GM21737 (cell line): Measurements from ENCODE around the gene LOXL1.

Source experiments
- ATAC-seq: cut with Tn5 transposase; IDR thresholded peaks from one replicate; pipeline ENCODE4 v1.9.1; 2021; ENCODE audit warnings: mild to moderate bottlenecking, moderate library complexity; ENCODE audit not compliant: unreplicated experiment

Gene LOXL1

DNA sequence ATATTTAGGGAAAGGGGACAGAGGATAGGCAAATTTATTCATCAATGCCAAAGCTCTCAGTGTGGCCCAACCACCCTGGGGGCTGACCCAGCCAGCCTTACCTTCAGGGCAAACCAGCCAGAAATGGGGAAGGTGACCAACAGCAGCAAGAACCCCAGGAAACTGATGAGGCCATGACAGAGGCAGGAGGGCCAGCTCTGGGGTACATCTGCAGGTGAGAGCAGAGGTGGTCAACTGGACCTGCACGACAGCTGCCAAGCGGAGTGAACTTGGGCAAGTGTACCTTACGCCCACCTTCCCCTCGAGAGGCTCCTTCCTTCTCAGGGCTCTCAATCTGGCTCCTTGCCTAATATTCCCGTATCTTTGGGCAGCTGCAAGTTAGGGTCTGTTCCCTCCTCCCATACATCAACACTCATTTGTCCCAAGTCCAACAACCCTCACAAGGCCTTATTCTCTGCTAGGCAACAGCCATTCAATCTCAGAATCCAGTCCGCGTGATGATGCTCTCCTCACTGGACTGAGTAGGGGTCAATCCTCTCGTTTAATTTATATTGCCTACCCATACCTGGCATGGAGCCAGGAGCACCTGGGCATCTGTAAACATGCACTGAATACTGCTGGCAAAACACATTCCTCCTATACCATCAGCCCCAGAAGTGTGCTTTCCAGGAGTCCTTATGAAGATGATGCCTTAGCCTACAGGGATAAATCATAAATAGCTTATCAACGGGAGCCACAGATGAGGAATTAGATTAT is 64.2 kb downstream of the LOXL1 start:
- no peak for ATAC-seq

DNA sequence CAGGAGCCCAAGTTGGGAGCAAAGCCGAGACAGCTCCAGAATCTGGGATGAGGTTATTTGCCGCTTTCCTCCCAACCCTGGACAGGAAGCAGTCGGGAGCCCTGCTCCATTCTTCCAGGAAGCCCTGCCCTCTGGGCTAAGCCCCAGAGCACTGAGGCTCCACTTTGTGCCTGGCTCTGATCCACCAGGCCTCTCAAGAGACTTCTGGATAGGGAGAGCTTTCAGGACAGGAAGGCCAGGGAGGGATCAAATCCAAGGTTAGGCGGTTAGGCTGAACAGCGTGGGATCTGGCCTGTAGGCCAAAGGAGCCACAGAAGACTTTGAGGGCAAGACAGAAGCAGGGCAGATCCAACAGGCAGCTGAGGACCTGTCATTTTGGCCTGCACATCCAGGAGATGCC is 65.0 kb downstream of the LOXL1 start:
- ATAC-seq = no peak

DNA sequence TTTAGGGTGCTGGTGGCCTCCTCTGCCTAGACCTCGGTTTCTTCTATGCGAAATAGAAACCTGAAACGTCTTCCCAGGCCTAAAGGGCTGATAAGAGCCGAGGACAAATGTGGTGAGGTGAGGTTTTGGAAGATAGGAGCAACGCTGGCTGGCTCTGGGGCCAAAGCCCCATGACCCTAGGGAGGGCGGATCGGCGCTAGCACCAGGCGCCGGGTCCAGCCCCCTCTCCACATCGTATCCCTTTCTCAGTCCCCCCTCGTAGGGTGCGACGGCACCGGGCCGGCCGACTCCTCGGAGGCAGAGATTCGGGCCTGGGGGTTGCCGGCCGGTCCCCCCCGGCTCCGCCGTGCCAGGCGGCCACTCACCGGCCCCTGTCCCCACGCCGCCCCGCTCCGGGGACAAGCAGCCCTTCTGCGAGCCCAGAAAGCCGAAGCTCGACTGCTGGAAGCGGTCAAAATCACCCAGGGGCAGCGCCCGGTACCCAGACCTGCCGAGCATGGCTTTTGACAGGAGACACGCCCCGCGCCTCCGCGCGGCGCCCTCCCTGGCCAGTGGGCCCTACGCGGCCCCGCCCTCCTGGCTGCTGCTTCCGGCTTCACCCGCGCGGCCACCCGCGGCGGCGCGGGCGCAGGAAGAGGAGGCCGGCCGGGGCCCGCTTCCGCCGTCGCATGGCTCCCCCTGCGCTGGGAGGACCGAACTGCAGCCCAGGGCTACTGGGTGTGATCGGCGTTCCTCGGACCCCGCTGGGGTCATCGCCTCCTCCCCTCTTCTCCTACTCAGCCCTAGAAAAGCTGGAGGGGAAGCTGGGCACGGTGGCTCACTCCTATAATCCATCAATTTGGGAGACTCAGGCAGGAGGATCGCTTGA is 65.7 kb downstream of the LOXL1 start, which contains the start of gene STOML1:
Gene STOML1, minus strand, starts transcription at position 570 of the 868 bp plus-strand sequence. Its CDS starts 72 bp downstream, at position 498.
- peak; percentile 65 for ATAC-seq

DNA sequence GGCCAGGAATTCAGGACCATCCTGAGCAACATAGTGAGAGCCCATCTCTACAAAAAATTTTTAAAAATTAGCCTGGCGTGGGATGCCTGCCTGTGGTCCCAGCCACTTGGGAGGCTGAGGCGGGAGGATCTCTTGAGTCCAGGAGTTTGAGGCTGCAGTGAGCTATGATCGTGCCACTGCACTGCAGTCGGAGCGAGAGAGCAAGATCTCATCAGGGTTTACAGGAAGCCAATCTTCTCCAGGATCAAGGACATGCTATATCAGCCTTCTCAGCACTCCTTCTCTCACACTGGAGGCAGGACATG is 66.3 kb downstream of the LOXL1 start:
- no peak for ATAC-seq

DNA sequence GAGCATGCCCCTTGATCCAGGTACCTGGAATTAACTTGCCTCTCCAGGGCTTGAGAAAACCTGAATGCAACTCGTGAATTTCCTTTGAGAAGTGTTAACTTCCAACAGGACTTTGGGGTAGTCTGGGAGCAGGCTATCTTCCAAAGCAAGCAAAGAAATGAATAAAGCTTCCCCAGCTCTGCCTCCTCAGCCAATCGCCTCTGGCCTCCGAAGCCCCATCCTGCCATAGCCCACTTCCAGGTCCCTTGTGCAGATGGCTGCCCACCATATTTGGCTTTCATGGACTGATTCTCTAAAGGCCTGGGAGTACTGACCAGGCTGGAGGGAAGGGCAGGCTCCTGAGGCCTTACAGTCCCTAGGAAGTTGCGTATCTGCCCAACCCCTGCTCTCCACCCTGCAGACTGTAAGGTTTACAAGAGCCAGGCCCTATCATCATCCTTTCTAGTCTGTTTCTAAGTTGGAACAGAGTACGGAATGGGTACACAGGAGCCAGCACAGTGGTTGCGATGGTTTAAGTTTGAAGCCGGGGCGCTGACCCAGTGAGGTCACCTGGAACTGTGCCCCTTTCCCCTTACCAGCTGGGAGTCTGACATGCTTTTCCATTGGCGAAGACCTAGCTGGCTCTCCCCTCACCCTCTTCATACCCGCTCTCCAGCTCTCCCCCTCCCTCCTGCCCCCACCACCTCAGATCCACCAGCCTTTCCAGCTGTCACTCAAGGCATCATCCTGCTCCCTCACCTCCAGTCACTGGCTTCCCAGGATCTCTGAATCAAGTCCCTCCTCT is 67.1 kb downstream of the LOXL1 start:
- no peak for ATAC-seq

DNA sequence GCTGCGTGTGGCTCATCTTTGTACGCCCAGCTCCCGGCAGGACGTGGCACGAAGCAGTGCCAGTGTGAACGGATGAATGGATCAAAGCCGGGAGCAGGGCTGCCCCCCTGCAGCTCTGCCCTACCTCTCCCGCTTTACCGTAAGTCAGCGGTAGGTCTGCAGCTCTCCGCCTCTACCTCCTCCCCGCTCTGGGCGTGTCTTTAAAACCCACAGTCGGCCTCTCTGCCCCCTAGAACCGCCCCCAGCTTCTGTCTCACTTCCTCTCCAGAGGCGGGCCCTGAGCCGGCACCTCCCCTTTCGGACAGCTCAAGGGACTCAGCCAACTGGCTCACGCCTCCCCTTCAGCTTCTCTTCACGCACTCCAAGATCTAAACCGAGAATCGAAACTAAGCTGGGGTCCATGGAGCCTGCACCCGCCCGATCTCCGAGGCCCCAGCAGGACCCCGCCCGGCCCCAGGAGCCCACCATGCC is 68.2 kb downstream of the LOXL1 start, which contains the start of gene PML:
Gene PML, plus strand, starts transcription at position 304 of the 471 bp plus-strand sequence. Its CDS starts 97 bp downstream, at position 401.
- peak; percentile 61 for ATAC-seq

DNA sequence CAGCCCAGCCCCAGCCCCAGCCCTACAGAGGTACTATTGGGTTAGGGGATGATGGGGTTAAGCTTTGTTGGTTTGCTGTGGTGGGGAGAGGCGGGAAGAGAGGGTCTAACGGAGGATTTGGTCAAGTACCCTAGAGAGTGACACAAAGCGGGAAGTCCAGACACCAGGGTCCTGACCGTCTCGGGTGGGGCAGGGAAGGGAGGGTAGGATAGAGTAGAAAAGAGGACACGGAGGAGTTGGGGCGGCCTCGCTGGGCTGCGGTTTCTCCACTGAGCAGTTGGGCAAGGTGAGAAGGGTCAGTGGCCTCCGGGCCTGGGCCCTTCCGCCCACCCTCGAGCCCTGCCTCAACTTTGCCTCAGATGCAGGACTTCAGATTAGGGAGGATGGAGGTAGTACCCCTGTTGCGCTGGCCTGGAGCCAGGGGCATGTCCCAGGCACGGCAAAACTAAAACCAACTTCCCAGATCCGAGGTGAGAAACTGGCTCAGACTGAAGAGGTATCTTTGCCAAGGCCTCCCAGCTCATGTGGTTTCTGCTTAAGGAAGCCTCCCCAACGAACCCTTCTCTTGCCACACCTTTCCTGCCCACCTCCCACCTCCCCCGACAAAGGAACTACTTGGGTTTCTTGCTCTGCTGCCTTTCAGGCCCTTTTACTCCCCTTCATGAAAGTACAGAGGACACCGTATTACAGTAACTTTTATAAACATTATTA is 68.8 kb downstream of the LOXL1 start:
- ATAC-seq = no peak

DNA sequence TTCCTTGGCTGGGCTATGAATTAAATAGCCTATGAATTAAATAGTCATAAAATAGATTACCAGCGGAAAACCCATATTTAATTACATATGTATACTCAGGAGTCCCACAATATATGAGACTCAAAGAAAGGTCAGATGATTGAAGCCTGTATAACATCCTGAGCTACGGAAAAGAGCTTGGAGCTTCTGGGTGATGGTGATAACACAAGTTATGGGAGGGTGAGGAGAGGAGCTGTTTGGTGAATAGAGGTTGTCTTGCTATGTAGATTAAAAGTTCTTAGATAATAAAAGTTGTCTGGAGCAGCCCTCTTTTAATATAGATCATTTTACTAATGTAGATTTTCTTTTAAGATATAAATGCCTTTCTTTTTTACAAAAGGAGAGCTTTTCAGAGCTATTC is 70.0 kb downstream of the LOXL1 start:
- ATAC-seq = no peak

DNA sequence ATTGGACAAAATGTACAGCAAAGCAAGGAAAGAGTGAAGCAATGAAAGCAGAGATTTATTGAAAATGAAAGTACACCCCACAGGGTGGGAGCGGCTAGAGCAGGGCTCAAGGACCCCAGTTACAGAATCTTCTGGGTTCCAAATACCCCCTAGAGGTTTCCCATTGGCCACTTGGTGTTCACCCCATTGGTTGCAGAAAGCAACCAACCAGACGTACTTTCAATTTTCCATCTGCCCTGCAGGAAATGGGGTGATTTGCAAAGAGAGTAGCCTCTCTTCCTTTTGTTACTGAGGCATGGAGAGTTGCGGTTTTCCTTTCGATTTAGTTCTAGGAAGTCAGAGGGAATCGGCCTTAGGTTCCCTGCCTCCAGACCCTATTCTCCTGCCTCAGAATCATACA is 70.7 kb downstream of the LOXL1 start:
- ATAC-seq = no peak

DNA sequence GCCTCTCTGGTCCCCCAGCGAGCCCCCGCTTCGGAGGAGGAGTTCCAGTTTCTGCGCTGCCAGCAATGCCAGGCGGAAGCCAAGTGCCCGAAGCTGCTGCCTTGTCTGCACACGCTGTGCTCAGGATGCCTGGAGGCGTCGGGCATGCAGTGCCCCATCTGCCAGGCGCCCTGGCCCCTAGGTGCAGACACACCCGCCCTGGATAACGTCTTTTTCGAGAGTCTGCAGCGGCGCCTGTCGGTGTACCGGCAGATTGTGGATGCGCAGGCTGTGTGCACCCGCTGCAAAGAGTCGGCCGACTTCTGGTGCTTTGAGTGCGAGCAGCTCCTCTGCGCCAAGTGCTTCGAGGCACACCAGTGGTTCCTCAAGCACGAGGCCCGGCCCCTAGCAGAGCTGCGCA is 71.7 kb downstream of the LOXL1 start:
- no peak for ATAC-seq
